HG03571 (cell line): ENCODE results near the gene SRGAP2.
"Not testable (repeated sequence)": the region's sequence is repeated elsewhere in the genome, so short reads cannot be mapped to it uniquely, and the experiment has no call there.

Source experiments
- ATAC-seq: cut with Tn5 transposase; IDR thresholded peaks from one replicate; pipeline ENCODE4 v1.9.1; 2021; ENCODE audit not compliant: unreplicated experiment

Gene SRGAP2

GRCh38 chr1:206204871-206205270 lies 1.5 kb downstream of the SRGAP2 start:
- not testable (repeated sequence) for ATAC-seq

- ATAC-seq: not testable (repeated sequence)
Measured at GRCh38 chr1:206205569-206205968, 2.2 kb downstream of the SRGAP2 start.

GRCh38 chr1:206210802-206211201 lies 7.5 kb downstream of the SRGAP2 start:
- ATAC-seq: not testable (repeated sequence)

GRCh38 chr1:206215600-206216392 lies 12.5 kb downstream of the SRGAP2 start:
- not testable (repeated sequence) for ATAC-seq

GRCh38 chr1:206218285-206218684 lies 14.9 kb downstream of the SRGAP2 start:
- not testable (repeated sequence) for ATAC-seq

GRCh38 chr1:206218765-206219164 lies 15.4 kb downstream of the SRGAP2 start:
- ATAC-seq: not testable (repeated sequence)

- not testable (repeated sequence) for ATAC-seq
Measured at GRCh38 chr1:206219514-206220331, 16.4 kb downstream of the SRGAP2 start.

GRCh38 chr1:206220332-206221000 lies 17.1 kb downstream of the SRGAP2 start:
- ATAC-seq: not testable (repeated sequence)

GRCh38 chr1:206221585-206221984 lies 18.2 kb downstream of the SRGAP2 start:
- not testable (repeated sequence) for ATAC-seq

- not testable (repeated sequence) for ATAC-seq
Measured at GRCh38 chr1:206224190-206224776, 20.9 kb downstream of the SRGAP2 start.

- not testable (repeated sequence) for ATAC-seq
Measured at GRCh38 chr1:206225386-206225785, 22.0 kb downstream of the SRGAP2 start.

GRCh38 chr1:206226886-206227285 lies 23.5 kb downstream of the SRGAP2 start:
- not testable (repeated sequence) for ATAC-seq

- not testable (repeated sequence) for ATAC-seq
Measured at GRCh38 chr1:206229286-206229685, 25.9 kb downstream of the SRGAP2 start.

GRCh38 chr1:206231989-206232388 lies 28.6 kb downstream of the SRGAP2 start:
- ATAC-seq: not testable (repeated sequence)

GRCh38 chr1:206232970-206233645 lies 29.8 kb downstream of the SRGAP2 start:
- ATAC-seq: not testable (repeated sequence)

GRCh38 chr1:206234189-206234916 lies 31.0 kb downstream of the SRGAP2 start:
- ATAC-seq: not testable (repeated sequence)

- ATAC-seq: not testable (repeated sequence)
Measured at GRCh38 chr1:206235190-206235589, 31.8 kb downstream of the SRGAP2 start.

- not testable (repeated sequence) for ATAC-seq
Measured at GRCh38 chr1:206240288-206240687, 36.9 kb downstream of the SRGAP2 start.

- peak; percentile 98 for ATAC-seq
Measured at GRCh38 chr1:206243335-206243734, 40.0 kb downstream of the SRGAP2 start.

- not testable (repeated sequence) for ATAC-seq
Measured at GRCh38 chr1:206245479-206245878, 42.1 kb downstream of the SRGAP2 start.
